NCI-H748 treated with DMSO at 0.1 percent for 48 hours (cell line): ENCODE measurements around the gene HEATR3.
A peak's percentile ranks its signal among the peaks of the same experiment; 100 is the strongest.

Experiments
- DNase-seq: peaks from one replicate; lab custom pipeline; 2025; lab: John Stamatoyannopoulos, UW

The HEATR3 gene

DNA sequence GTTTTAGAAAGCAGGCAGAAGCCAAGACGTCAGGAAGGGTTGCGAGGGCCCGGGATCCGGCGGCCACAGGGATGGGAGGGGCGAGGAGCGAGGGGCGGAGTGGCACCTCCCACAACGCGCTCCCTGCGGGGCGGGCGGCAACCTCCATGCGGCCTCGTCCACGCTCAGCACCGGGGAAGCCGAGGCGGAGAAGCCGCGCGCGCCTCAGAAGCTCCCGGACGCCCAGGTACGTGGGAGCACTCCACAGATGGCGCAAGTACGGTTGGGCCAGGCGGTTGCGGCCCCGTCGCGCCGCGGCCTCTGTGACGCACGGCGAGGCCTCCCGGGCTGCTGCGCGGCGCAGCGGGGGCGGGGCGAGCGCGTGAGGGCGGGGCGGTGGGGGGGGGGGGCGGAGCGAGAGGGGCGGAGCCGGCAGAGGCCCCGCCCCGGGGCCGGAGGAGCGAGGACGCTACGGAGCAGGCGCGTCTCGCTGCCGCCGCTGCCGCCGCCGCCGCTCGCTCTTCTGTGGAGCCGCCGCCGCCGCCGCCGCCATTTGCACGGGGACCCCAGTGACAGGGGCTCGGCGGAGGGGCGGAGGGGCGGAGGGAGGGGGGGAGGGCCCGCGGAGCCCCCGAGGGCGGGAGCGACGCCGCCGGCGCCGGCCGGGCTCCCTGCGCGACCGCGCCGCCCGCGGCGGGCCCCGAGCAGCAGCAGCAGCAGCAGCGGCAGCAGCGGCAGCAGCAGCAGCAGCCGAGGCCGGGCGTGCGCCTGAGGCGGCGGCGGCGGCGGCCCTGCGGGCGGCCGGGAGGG, 87.2 kb downstream of the HEATR3 start, which contains the start of gene TENT4B:
Gene TENT4B, plus strand, starts transcription at position 500 of the 789 bp plus-strand sequence. CDS start 316 bp downstream, outside the sequence.
- DNase-seq = peak; percentile 41

DNA sequence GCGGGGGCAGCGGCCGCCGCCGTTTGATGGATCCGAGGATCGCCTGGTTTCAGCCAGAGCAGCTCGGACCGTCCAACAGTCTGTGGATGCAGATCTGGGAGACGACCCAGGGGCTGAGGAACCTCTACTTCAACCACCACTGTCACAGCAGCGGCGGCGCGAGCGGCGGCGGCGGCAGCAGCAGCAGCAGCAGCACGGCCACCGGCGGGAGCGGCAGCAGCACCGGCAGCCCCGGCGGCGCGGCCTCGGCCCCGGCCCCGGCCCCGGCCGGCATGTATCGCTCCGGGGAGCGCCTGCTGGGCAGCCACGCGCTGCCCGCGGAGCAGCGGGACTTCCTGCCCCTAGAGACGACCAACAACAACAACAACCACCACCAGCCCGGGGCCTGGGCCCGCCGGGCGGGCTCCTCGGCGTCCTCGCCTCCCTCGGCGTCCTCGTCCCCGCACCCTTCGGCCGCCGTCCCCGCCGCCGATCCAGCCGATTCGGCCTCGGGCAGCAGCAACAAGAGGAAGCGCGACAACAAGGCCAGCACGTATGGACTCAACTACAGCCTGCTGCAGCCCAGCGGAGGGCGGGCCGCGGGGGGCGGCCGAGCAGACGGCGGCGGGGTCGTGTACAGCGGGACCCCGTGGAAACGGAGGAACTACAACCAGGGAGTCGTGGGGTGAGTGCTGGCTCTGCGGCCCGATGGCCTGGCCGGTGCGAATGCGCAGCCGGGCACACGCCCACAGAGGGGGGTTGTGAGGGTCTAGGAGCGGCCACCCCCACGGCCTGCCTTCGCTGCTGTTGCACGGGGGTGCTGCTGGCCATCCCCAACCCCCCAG, 88.0 kb downstream of the HEATR3 start:
- no peak for DNase-seq

DNA sequence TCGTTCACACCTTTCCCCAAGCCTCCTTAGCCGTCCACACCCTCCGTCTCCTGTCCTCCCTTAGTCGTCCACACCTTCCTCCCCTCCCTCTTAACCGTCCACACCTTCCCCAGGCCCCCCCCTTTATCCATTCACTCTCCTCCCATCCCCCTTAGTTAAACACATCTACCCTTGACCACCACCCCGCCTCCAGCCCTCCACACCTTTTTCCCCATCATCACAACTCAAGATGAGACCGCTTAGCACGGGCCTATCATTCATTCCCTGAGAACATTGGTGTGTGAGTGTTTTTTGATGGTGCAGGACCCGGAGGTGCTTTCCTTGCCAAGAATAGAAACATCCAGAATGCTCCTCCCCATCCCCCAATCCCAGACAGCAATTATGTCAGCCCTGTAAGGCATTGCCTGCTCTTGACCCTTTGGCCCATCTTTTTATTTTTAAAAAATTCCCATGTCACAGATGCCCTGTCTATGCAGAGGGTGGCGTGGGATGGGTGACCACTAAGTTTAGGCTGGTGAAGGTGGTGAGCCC, 88.7 kb downstream of the HEATR3 start:
- no peak for DNase-seq

DNA sequence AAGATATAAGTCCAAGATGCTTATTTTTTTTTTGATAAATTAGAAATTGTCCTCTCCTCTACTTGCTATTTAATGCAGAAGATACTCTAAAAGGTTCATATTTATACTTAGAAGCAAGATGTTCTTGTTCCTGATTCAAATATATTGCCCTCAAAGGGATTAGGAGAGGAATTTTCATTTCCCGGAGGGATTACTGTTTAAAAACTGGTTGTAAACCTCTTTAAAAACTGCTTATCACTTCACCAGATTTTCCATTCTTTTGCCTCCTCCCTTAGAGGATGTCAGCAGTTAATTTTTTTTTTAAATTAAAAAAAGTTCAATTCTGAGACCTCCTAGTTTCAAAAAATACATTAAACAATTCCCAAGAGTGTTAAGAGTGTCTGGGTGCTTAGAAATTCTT, 90.2 kb downstream of the HEATR3 start:
- DNase-seq = no peak
